Pancreas (tissue), 10 donors: ENCODE measurements around the gene BTD. TPM values are rescaled to one million over a fixed set of nuclear protein-coding genes. Genes with fewer than 3 reads are reported as not detected.

Source experiments
- ATAC-seq, 4 donors: fragments of 200-7000 bp; cut with Tn5 transposase; one replicate each; pipeline versions ENCODE4 v1.8.0 to v1.9.1; 2020; ENCODE audit warnings: mild to moderate bottlenecking in 4 of 4, moderate library complexity in 4 of 4
- DNase-seq, 6 donors: peaks; one replicate each; pipeline ENCODE4 v3.0.0-alpha.2; 2020
- FAIRE-seq: peaks from 2 replicates; lab custom pipeline; 2012; peaks lifted over from hg19 to GRCh38; lab: Jason Lieb, UNC
- H3K27ac ChIP-seq, 4 donors: fragments of 200-600 bp; sonication (generic); 1 replicate in 3 of 4; 2 replicates in 1 of 4; pipeline versions ENCODE4 v1.5.0 to v1.8.0; 2020
- H3K27me3 ChIP-seq, 4 donors: fragments of 200-600 bp; one replicate each; pipeline ENCODE4 v1.8.0; 2021
- H3K36me3 ChIP-seq, 3 donors: fragments of 200-600 bp; sonication (generic) in 1 of 3; one replicate each; pipeline versions ENCODE4 v1.5.0 to v1.8.0; 2020 to 2021
- H3K4me1 ChIP-seq, 3 donors: fragments of 200-600 bp; one replicate each; pipeline ENCODE4 v1.8.0; 2021
- H3K4me3 ChIP-seq, 4 donors: fragments of 200-600 bp; sonication (generic) in 2 of 4; one replicate each; pipeline versions ENCODE4 v1.5.0 to v1.8.0; 2020 to 2021
- H3K9me3 ChIP-seq, 4 donors: fragments of 200-600 bp; one replicate each; pipeline ENCODE4 v1.8.0; 2021
- WGBS, 2 donors: extraction: QIAGEN DNeasy Blood & Tissue Kit; methylation state at CpG; one replicate each; pipeline ENCODE4 v1.1.7; 2013; 5-methylcytosine and 5-hydroxymethylcytosine counted together
- intact Hi-C, 3 donors: fragments of 100-400 bp; cut with DNase I; formaldehyde crosslinking; loops; one replicate each; pipeline versions ENCODE4 v1.11.1 to v1.14.2; 2022
- polyA plus RNA-seq, 2 donors: library from polyadenylated mRNA; stranded (reverse); fragments of 200-250 nt; gene quantifications; one replicate each; pipeline ENCODE4 v1.2.3, GENCODE V29; 2013
- total RNA-seq, 6 donors: library from RNA; stranded (reverse); fragmentation: NEBNext Ultra II Directional in 4 of 6; extraction: Animal tissue kit (Norgen Biotek cat#: 25700) in 4 of 6; gene quantifications; one replicate each; pipeline versions ENCODE4 v1.2.1 to v1.2.4, GENCODE V29; 2021 to 2023
- TF ChIP-seq, protein P1 (sequence below), 4 donors: fragments of 200-600 bp; sonication (generic) in 3 of 4; IDR thresholded peaks; one replicate each; pipeline versions ENCODE4 v1.5.0 to v1.8.0; 2021; ENCODE audit warnings: antibody characterized with exemption in 4 of 4
- donor health status: healthy with polysubstance abuse.
- donor health status: DM: no; HTN: no; CAD: no; lungs with moderate emphysema.
- donor health status: DM: no; HTN: no; CAD: no.
- donor health status: control.
- donor health status: control.
- donor health status: Bipolar disorder and iron deficiency.
- donor health status: DM: yes; HTN: yes; CAD: no.
- donor health status: DM: no; HTN: no; CAD: no.
- donor health status: DM: no; HTN: no; CAD: no.
- donor health status: DM: yes; HTN: yes; CAD: no.

BTD gene
- total and polyA plus RNA-seq, 8 donors: 6.2 to 22.0 (median 15.6) TPM

DNA sequence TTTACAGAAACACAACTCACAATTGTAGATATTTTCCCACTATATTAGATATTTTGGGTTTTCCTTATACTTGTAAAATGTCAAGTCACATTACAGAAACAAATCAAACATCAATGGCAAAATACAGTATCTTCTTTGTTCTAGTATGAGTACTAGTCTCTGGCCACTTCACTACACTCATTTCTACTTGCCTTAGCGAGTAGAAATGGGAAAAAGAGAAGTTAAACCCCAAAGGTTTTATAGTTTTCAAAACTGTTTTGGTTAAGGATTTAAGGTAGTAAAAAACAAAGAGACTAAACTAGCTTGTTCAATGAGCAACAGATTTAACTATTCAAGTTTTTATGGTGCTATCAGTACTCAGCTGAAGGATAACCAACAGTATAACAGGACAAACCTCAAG, 81.7 kb downstream of the BTD start:
- Histone ChIP-seq H3K4me1 (peaks cover 0 to 2% (median 0%) of the 10 kb centered on the region in 3 donors), H3K9me3 (no peaks in the 10 kb centered on the region), H3K36me3 (peaks cover 3 to 31% (median 14%) of the 10 kb centered on the region in 3 donors), H3K27ac (no peak overlapping the region), H3K4me3 (no peak overlapping the region), H3K27me3 (no peaks in the 10 kb centered on the region)
- no peak for DNase-seq
- WGBS, 2 donors: 90 to 93% methylated on average over 1 of the region's 1 CpG
- TF ChIP-seq, protein P1, sequence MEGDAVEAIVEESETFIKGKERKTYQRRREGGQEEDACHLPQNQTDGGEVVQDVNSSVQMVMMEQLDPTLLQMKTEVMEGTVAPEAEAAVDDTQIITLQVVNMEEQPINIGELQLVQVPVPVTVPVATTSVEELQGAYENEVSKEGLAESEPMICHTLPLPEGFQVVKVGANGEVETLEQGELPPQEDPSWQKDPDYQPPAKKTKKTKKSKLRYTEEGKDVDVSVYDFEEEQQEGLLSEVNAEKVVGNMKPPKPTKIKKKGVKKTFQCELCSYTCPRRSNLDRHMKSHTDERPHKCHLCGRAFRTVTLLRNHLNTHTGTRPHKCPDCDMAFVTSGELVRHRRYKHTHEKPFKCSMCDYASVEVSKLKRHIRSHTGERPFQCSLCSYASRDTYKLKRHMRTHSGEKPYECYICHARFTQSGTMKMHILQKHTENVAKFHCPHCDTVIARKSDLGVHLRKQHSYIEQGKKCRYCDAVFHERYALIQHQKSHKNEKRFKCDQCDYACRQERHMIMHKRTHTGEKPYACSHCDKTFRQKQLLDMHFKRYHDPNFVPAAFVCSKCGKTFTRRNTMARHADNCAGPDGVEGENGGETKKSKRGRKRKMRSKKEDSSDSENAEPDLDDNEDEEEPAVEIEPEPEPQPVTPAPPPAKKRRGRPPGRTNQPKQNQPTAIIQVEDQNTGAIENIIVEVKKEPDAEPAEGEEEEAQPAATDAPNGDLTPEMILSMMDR (IDR thresholded peaks at IDR 0.05): no peak
- no peak for ATAC-seq
- intact Hi-C loops: no loop called here
- peak; percentile 34 for FAIRE-seq

GRCh38 chr3:15685927-15686326, 84.4 kb downstream of the BTD start:
- ATAC-seq (no peak), FAIRE-seq (no peak), DNase-seq (no peak)
- TF ChIP-seq, protein P1 (IDR thresholded peaks at IDR 0.05): no peak
- Histone ChIP-seq H3K27me3 (no peaks in the 10 kb centered on the region), H3K4me3 (no peak overlapping the region), H3K36me3 (peaks cover 0 to 37% (median 18%) of the 10 kb centered on the region in 3 donors), H3K4me1 (peaks cover 0 to 2% (median 0%) of the 10 kb centered on the region in 3 donors), H3K27ac (no peak overlapping the region), H3K9me3 (no peaks in the 10 kb centered on the region)
- 73 to 77% methylated on average over 7 of the region's 7 CpGs for WGBS, 2 donors
- intact Hi-C loops: no loop called here

GRCh38 chr3:15690230-15690629, 88.7 kb downstream of the BTD start:
- H3K4me1 ChIP-seq: no peaks in the 10 kb centered on the region
- no peak for ATAC-seq
- intact Hi-C loops: no loop called here

DNA sequence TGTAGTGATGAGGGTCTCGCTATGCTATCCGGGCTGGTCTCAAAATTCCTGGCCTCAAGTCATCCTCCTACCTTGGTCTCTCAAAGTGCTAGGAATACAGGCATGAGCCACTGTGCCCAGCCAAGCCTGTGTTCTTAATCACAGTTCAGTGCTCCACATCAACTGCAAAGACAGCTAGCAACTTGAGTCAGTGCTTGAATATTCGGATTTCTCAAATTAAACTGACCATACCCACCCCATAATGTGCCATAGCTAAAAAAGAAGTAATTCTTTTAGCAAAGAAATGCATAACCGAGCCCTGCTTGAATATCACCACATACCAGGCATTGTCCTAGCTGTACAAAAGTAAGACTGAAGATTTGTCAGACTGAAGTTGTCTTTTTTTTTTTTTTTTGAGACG, 89.2 kb downstream of the BTD start:
- TF ChIP-seq, protein P1 (IDR thresholded peaks at IDR 0.05): no peak
- no peak for ATAC-seq
- Histone ChIP-seq H3K27me3 (no peaks in the 10 kb centered on the region), H3K36me3 (peaks cover 8 to 24% (median 12%) of the 10 kb centered on the region in 3 donors), H3K9me3 (no peaks in the 10 kb centered on the region), H3K27ac (no peak overlapping the region), H3K4me3 (no peak overlapping the region), H3K4me1 (no peaks in the 10 kb centered on the region)
- intact Hi-C loops: no loop called here
- no peak for DNase-seq
- FAIRE-seq: no peak
- 91 to 97% methylated on average over 5 of the region's 5 CpGs for WGBS, 2 donors

More at GRCh38 chr3:15690230-15690629, 88.7 kb downstream of the BTD start:
- no peak for DNase-seq
- TF ChIP-seq, protein P1 (IDR thresholded peaks at IDR 0.05): no peak
- WGBS, 2 donors: 89 to 93% methylated on average over 4 of the region's 4 CpGs
- FAIRE-seq: no peak
- H3K9me3 ChIP-seq: no peaks in the 10 kb centered on the region
- H3K27me3 ChIP-seq: no peaks in the 10 kb centered on the region
- peaks cover 7 to 27% (median 12%) of the 10 kb centered on the region in 3 donors for H3K36me3 ChIP-seq
- H3K4me3 ChIP-seq: no peak overlapping the region
- no peak overlapping the region for H3K27ac ChIP-seq

DNA sequence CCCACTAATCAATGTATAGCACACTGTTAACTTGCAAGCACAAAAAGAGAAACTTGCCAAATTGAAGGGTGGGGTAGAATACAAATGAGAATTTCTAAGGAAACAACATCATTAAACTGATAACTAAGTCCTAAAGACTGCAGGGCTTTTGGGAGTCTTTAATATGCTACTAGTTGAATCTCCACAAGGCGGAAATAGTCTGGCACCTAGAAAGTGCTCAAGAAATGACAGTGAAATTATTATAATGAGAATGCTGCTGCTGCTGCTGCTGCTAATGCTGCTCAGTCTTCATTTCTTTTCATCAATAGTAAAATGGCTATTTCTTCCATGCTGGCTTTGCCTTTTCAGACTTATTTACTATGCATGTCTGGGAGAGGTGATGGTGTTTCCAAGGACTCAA, 91.8 kb downstream of the BTD start:
- H3K27me3 ChIP-seq: no peaks in the 10 kb centered on the region
- H3K27ac ChIP-seq: no peak overlapping the region
- no peak for DNase-seq
- peaks cover 8 to 21% (median 8%) of the 10 kb centered on the region in 3 donors for H3K36me3 ChIP-seq
- WGBS, 2 donors: 0 to 100% methylated on average over 1 of the region's 1 CpG
- intact Hi-C loops: no loop called here
- peak in 1 of 4 donors; percentile 40 for ATAC-seq
- no peaks in the 10 kb centered on the region for H3K4me1 ChIP-seq
- no peaks in the 10 kb centered on the region for H3K9me3 ChIP-seq
- H3K4me3 ChIP-seq: no peak overlapping the region
- TF ChIP-seq, protein P1 (IDR thresholded peaks at IDR 0.05): no peak
- no peak for FAIRE-seq
